Measurements from ENCODE around the gene SLC50A1. TPM values are rescaled to one million over a fixed set of nuclear protein-coding genes. Genes with fewer than 3 reads are reported as not detected.

The SLC50A1 gene
- total and polyA plus RNA-seq, 2 of the 8 experiments (the other 6 are each of a cell fraction or from before 2014, with no cell fraction given) = 36.5 to 90.8 TPM

- CTCF ChIA-PET (ENCODE audit: partially characterized antibody) = interaction anchor here (0.5 to 6.3 kb wide), 43 partner anchors 8 to 1447 kb away, joined by 3 to 215 read pairs (median 6); partner anchors contain the start of genes ADAM15, EFNA3, EFNA4 and KRTCAP2
- Histone ChIP-seq H3K4me1 (replicated peaks in 1 of 4; ENCODE audit: control insufficient read depth in 3 of 4, insufficient read depth in 4 of 4, low read length in 3 of 4) (peaks cover 0 to 15% (median 13%) of the 10 kb centered on the region in 4 experiments; a peak in 6 of 7 replicates), H3K14ac (ENCODE audit: insufficient read length) (no peak overlapping the region), H2BK15ac (ENCODE audit: low read length) (peak overlapping the region; percentile 90), H3K56ac (replicated peaks; ENCODE audit: insufficient read length, low read depth, low read length) (no peak overlapping the region), H4K20me1 (replicated peaks in 1 of 2; ENCODE audit: control insufficient read depth in 1 of 2, insufficient read depth in 2 of 2, low read length in 2 of 2) (no peaks in the 10 kb centered on the region), H4K91ac (replicated peaks; ENCODE audit: insufficient read length, low read length) (peak overlapping the region; percentile 85), H3K4me2 (ENCODE audit: insufficient read depth in 1 of 2, low read depth in 2 of 2, low read length in 2 of 2) (peak overlapping the region; percentile 1 to 52; a peak in 3 of 4 replicates), H4K8ac (ENCODE audit: extremely low read depth, insufficient read depth, low read length) (peak overlapping the region; percentile 20; the same call in 1 of the 2 replicates), H3K27me3 (replicated peaks in 1 of 4; ENCODE audit: control insufficient read depth in 3 of 4, extremely low read depth in 1 of 4, insufficient read depth in 3 of 4, low read length in 3 of 4) (peaks cover 0 to 13% (median 2%) of the 10 kb centered on the region in 4 experiments; a peak in 2 of 7 replicates), H2BK5ac (ENCODE audit: low read depth, low read length) (peak overlapping the region; percentile 79; the same call in 1 of the 2 replicates), H2BK12ac (ENCODE audit: low read depth, low read length) (peak overlapping the region; percentile 96; the same call in 1 of the 2 replicates), H3K23me2 (ENCODE audit: low read depth, low read length) (no peaks in the 10 kb centered on the region), H3K79me2 (ENCODE audit: control insufficient read depth in 1 of 2, insufficient read depth in 2 of 2, low read length in 2 of 2) (no peaks in the 10 kb centered on the region), H3K36me3 (ENCODE audit: control insufficient read depth in 2 of 4, insufficient read depth in 4 of 4, low read length in 3 of 4) (no peaks in the 10 kb centered on the region), H3K18ac (ENCODE audit: extremely low read depth, low read length) (peak overlapping the region; percentile 34; the same call in 1 of the 2 replicates), H3K4me3 (ENCODE audit: extremely low read depth in 1 of 4, insufficient read depth in 2 of 4, low read depth in 3 of 4, low read length in 4 of 4) (0 out of 8 replicates have a peak overlapping the region, but pooled peaks of 1 of the 4 experiments have one; percentile 28), H3K9ac (replicated peaks in 1 of 4; ENCODE audit: extremely low read depth in 1 of 4, low read depth in 3 of 4, low read length in 3 of 4) (no peak overlapping the region), H2BK20ac (ENCODE audit: low read length) (no peak overlapping the region; the same call in 1 of the 2 replicates), H3K27ac (ENCODE audit: low read depth, low read length) (no peak overlapping the region), H3K9me3 (ENCODE audit: insufficient read depth in 2 of 2, low read depth in 1 of 2, low read length in 1 of 2) (no peaks in the 10 kb centered on the region), H4K5ac (ENCODE audit: insufficient read length, low read depth, low read length) (peak overlapping the region; percentile 18), H3K4ac (replicated peaks; ENCODE audit: insufficient read length, low read depth, low read length) (peak overlapping the region; percentile 3), H3K79me1 (ENCODE audit: low read depth, low read length) (no peaks in the 10 kb centered on the region), H2AFZ (ENCODE audit: low read length) (peak overlapping the region; percentile 93), H3K23ac (ENCODE audit: insufficient read length) (no peak overlapping the region), H2AK5ac (ENCODE audit: low read depth, low read length) (0 out of 2 replicates have a peak overlapping the region, but pooled peaks have one; percentile 69), H2BK120ac (replicated peaks; ENCODE audit: low read depth, low read length) (peak overlapping the region; percentile 13)
- FAIRE-seq = peak; percentile 19
- POLR2A ChIA-PET (ENCODE audit: partially characterized antibody) = interaction anchor here (0.7 to 1.8 kb wide), 7 partner anchors 21 to 81 kb away, joined by 4 to 7 read pairs (median 5); partner anchors contain the start of genes EFNA4 and KRTCAP2
- DNase-seq (ENCODE audit: low read depth in 1 of 2, low spot score in 2 of 2) = peak; percentile 68 to 97
- WGBS, 2 experiments (ENCODE audit: extremely low coverage in 1 of 2, insufficient coverage in 1 of 2, insufficient read length in 1 of 2, insufficient replicate concordance in 2 of 2, low coverage in 1 of 2, low lambda C conversion rate in 2 of 2, missing lambda C conversion rate in 1 of 2) = 39% methylated on average over 28 of the region's 29 CpGs; no CpG with 5 or more reads in 1 of the 2 experiments
- TF ChIP-seq ASH2L (IDR thresholded peaks at IDR 0.05; ENCODE audit: low read length) = no peak
- peak in 2 of 3 experiments; percentile 98; a peak in 3 of 4 replicates for TF ChIP-seq CTCF (IDR thresholded peaks at IDR 0.05; ENCODE audit: control extremely low read depth in 1 of 3, insufficient read depth in 1 of 3, low read depth in 1 of 3, low read length in 3 of 3)
- peak; percentile 27; the same call in 1 of the 2 replicates for TF ChIP-seq GABPA (IDR thresholded peaks at IDR 0.05; ENCODE audit: borderline replicate concordance, insufficient read depth, low read length)
- peak; percentile 91 for TF ChIP-seq BACH1 (IDR thresholded peaks at IDR 0.05; ENCODE audit: low read length)
- peak; percentile 73 to 88; a peak in 2 of 4 replicates for TF ChIP-seq HDAC2 (IDR thresholded peaks at IDR 0.05; ENCODE audit: borderline replicate concordance in 1 of 2, low read depth in 2 of 2, low read length in 2 of 2)
- TF ChIP-seq RFX5 (IDR thresholded peaks at IDR 0.05; ENCODE audit: borderline replicate concordance, low read depth, low read length) = no peak
Measured at GRCh38 chr1:155091071-155092051, 44.3 kb upstream of the SLC50A1 start.
